LNCaP clone FGC (cell line): ENCODE measurements around the gene XNDC1N.
"Not testable (repeated sequence)": the region's sequence is repeated elsewhere in the genome, so short reads cannot be mapped to it uniquely, and the experiment has no call there.

Experiments used
- DNase-seq: peaks from one replicate; pipeline ENCODE4 v3.0.0-alpha.2; 2011; ENCODE audit warnings: low read depth
- H3K4me3 ChIP-seq: 2 replicates; pipeline ENCODE4 v1.5.1; 2011; ENCODE audit warnings: mild to moderate bottlenecking, low read depth, low read length, control low read depth
- TF ChIP-seq, protein P1 (sequence below): IDR thresholded peaks from 2 replicates; pipeline ENCODE4 v1.5.1; 2012; ENCODE audit warnings: mild to moderate bottlenecking; ENCODE audit not compliant: control insufficient read depth, insufficient read depth; ENCODE audit errors: extremely low read depth

XNDC1N gene

GRCh38 chr11:71914617-71915189, 13.7 kb downstream of the XNDC1N start:
- DNase-seq = no peak
- TF ChIP-seq, protein P1, sequence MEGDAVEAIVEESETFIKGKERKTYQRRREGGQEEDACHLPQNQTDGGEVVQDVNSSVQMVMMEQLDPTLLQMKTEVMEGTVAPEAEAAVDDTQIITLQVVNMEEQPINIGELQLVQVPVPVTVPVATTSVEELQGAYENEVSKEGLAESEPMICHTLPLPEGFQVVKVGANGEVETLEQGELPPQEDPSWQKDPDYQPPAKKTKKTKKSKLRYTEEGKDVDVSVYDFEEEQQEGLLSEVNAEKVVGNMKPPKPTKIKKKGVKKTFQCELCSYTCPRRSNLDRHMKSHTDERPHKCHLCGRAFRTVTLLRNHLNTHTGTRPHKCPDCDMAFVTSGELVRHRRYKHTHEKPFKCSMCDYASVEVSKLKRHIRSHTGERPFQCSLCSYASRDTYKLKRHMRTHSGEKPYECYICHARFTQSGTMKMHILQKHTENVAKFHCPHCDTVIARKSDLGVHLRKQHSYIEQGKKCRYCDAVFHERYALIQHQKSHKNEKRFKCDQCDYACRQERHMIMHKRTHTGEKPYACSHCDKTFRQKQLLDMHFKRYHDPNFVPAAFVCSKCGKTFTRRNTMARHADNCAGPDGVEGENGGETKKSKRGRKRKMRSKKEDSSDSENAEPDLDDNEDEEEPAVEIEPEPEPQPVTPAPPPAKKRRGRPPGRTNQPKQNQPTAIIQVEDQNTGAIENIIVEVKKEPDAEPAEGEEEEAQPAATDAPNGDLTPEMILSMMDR = no peak
- no peak overlapping the region for H3K4me3 ChIP-seq

DNA sequence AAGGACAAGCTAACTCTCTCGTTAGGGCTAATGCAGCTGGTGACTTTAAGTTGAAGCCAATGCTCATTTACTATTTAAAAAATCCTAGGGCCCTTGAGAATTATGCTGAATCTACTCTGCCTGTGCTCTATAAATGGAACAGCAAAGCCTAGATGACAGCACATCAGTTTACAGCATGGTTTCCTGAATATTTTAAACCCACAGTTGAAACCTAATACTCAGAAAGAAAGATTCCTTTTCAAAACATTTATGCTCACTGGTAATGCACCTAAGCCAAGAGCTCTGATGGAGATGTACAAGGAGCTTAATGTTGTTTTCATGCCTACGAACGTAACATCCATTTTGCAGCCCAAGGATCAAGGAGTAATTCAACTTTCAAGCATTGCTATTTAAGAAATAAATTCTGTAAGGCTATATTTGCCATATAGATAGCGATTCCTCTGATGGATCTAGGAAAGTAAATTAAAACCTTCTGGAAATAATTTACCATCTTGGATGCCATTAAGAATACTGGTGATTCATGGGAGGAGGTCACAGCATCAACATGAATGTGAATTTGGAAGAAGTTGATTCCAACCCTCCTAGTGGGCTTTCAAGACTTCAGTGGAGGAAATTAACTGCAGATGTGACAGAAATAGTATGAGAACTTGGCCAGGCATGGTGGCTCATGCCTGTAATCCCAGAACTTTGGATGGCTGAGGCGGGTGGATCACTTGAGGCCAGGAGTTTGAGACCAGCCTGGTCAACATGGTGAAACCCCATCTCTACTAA, 14.5 kb downstream of the XNDC1N start:
- H3K4me3 ChIP-seq = no peak overlapping the region
- TF ChIP-seq, protein P1 = no peak
- DNase-seq = no peak

GRCh38 chr11:71911986-71912340, 16.4 kb downstream of the XNDC1N start:
- not testable (repeated sequence) for H3K4me3 ChIP-seq, DNase-seq

DNA sequence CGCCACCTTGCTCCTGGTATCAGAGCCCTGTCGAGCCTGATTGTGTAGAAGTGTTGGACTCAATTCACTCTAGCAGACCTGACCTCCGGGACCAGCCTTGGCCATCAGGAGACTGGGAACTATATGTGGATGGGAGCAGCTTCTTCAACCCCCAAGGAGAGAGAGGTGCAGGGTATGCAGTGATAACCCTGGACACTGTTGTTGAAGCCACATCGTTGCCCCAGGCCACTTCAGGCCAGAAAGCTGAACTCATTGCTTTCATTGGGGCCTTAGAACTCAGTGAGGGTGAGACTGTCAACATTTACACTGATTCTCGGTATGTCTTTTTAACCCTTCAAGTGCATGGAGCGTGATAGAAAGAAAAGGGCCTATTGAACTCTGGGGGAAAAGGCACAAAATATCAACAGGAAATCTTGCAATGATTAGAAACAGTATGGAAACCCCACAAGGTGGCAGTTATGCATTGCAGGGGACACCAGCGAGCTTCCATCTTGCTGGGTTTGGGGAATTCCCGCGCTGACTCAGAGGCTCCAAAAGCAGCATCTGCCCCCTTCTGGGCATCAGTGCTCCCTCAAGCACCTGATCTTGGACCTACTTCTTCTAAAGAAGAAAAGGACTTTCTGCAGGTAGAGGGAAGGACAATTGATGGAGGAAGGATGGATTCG, 16.9 kb downstream of the XNDC1N start:
- DNase-seq = not testable (repeated sequence)

DNA sequence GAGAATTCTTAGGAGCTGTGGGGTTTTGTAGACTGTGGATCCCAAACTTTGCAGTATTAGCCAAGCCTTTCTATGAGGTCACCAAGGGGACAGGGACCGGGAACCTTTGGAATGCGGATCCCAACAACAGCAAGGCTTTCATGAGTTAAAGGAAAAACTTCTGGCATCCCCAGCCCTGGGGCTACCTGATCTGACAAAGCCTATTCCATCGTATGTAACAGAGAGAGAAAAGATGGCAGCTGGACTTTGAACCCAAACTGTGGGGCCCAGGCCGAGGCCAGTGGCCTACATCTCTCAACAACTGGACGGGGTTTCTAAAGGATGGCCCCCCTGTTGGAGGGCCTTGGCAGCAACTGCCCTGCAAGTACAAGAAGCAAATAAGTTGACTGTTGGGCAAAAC, 17.6 kb downstream of the XNDC1N start:
- H3K4me3 ChIP-seq, DNase-seq: not testable (repeated sequence)

More for the DNA sequence above, 16.9 kb downstream of the XNDC1N start:
- not testable (repeated sequence) for H3K4me3 ChIP-seq

DNA sequence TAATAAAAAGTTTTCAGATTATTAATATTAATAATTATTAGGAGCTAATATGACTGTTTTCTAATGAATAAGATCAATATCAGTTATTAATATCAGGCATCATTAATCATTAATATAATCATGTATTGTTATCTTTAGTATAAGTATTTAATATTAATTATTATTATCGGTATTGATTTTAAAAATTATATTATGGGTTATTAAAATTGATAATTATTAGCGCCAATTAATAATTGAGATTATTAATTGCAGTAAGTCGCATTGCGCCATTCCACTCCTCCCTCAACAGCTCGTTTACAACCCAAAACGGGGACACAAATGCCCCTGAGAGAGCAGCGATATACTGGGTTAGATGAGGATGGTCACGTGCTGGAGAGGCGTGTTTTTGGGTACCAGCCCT, 20.2 kb downstream of the XNDC1N start:
- no peak overlapping the region for H3K4me3 ChIP-seq
- TF ChIP-seq, protein P1 = no peak
- DNase-seq = no peak

DNA sequence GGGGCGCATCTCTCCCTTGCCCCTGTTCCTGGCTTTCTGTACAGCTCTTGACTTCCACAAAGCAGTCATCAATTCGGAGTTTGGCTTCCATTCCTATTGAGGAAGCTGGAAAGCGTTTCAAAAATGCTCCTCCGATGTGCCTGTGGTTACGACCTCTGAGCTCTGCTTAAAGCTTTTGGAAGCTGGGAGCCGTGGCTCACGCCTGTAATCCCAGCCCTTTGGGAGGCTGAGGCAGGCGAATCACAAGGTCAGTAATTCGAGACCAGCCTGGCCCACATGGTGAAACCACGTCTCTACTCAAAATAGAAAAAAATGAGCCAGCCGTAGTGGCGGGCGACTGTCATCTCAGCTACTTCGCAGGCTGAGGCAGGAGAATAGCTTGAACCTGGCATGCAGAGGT, 27.3 kb downstream of the XNDC1N start:
- not testable (repeated sequence) for DNase-seq, H3K4me3 ChIP-seq

DNA sequence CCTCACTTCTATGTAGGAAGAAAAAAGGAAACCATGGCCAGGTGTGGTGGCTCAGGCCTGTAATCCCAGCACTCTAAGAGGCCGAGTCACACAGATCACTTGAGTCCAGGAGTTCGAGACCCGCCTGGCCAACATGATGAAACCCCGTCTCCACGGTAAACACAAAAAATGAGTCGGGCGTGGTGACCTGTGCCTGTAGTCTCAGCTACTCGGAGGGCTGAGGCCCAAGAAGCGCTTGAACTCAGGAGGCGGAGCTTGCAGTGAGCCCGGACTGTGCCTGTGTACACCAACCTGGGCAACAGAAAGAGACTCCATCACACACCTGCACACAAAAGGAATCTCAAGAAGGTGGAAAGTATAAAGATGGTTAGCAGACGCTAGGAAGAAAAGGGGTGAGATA, 32.4 kb downstream of the XNDC1N start:
- no peak for DNase-seq
- TF ChIP-seq, protein P1 = no peak
- H3K4me3 ChIP-seq = no peak overlapping the region

GRCh38 chr11:71889181-71889872, 39.1 kb downstream of the XNDC1N start:
- DNase-seq = peak; percentile 34
- H3K4me3 ChIP-seq = not testable (repeated sequence)

DNA sequence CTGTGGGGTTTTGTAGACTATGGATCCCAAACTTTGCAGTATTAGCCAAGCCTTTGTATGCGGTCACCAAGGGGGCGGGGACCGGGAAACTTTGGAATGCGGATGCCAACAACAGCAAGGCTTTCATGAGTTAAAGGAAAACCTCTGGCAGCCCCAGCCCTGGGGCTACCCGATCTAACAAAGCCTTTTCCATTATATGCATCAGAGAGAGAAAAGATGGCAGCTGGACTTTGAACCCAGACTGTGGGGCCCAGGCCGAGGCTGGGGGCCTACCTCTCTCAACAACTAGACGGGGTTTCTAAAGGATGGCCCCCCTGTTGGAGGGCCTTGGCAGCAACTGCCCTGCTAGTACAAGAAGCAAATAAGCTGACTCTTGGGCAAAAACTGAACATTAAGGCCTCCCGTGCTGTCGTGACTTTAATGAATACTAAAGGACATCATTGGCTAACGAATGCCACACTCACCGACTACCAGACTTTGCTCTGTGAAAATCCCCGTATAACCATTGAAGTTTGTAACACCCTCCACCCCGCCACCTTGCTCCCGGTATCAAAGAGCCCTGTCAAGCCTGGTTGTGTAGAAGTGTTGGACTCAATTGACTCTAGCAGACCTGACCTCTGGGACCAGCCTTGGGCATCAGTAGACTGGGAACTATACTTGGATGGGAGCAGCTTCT, 39.9 kb downstream of the XNDC1N start:
- not testable (repeated sequence) for H3K4me3 ChIP-seq, DNase-seq

- not testable (repeated sequence) for H3K4me3 ChIP-seq, DNase-seq
Measured at GRCh38 chr11:71885806-71886205, 42.6 kb downstream of the XNDC1N start.
